ENCODE measurements around the gene PCK1.
"Not testable (repeated sequence)": the region's sequence is repeated elsewhere in the genome, so short reads cannot be mapped to it uniquely, and the experiment has no call there.

PCK1 gene

DNA sequence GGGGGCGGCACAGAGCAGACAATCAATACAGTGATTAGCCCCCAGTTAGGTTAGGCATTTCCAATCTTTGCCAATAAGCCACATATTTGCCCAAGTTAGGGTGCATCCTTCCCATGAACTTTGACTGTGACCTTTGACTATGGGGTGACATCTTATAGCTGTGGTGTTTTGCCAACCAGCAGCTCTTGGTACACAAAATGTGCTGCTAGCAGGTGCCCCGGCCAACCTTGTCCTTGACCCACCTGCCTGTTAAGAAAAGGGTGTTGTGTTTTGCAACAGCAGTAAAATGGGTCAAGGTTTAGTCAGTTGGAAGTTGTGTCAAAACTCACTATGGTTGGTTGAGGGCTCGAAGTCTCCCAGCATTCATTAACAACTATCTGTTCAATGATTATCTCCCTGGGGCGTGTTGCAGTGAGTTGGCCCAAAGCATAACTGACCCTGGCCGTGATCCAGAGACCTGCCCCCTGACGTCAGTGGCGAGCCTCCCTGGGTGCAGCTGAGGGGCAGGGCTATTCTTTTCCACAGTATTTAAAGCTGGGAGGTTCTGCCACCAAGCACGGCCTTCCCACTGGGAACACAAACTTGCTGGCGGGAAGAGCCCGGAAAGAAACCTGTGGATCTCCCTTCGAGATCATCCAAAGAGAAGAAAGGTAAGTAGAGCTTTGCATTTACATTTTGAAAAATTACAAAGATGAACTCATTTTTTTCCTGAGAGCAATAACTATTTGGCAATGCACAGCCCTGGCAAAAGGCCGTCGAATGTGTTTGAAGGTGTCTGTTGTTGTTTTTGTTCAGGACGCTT, at the start of gene PCK1:
PCK1 (plus strand) TSS at position 557 of the 802 bp plus-strand sequence. CDS start 302 bp downstream, outside the sequence.
- no peak for DNase-seq

DNA sequence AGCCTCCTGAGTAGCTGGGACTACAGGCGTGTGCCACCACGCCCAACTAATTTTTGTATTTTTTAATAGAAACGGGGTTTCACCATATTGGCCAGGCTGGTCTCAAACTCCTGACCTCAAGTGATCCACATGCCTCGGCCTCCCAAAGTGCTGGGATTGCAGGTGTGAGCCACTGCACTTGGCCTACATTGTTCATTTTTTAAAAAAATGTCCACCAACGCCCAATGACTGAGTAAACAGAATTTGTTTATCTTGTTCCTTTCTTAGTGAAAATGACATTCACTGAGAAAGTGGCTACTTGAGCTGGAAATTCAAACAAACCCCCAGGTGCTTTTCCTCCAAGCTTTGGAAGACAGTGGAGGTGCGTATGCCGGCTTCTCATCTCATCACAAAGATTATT, 49.2 kb upstream of the PCK1 start:
- DNase-seq, result not testable (repeated sequence)

GRCh38 chr20:57512432-57512831, 48.5 kb upstream of the PCK1 start:
- no peak for DNase-seq

DNA sequence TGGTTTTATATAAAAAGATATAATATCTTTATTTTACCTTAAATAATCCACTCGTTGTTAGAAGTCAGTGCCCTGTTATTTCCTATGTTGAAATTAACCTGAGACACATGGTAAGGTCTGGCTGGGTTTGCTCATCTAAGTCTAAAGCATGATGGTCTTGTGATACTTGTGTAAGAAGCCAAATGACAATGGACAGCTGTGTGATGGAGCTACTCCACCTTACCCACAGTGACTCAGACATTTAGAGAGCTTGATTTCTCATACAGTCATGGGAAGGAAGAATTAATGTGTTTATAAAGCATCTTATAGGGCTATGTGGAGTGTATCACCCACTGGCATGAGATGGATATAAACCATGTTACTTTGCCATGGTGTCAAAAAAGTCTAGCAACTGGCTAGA, 47.7 kb upstream of the PCK1 start:
- DNase-seq, result no peak

- no peak for DNase-seq
Observed at GRCh38 chr20:57514273-57514751, 46.6 kb upstream of the PCK1 start.

DNA sequence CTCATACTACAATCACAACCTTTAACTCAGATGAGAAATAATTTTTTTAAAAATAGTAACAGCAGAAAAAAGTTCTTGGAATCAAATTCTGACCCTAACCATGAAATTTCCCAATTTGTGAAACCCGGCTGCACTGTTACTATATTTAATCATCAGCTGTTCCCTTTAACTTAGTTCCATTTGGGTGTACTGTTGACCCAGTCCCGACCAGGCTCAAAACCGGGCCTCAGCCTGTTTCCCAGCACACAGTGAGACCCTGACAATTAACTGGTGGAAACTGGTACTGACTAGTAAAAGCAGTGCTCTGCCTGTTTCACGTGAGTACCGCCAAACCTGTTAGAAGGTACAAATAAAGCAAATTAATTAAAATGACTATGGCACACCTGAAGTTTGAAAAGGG, 43.0 kb upstream of the PCK1 start:
- no peak for DNase-seq

DNA sequence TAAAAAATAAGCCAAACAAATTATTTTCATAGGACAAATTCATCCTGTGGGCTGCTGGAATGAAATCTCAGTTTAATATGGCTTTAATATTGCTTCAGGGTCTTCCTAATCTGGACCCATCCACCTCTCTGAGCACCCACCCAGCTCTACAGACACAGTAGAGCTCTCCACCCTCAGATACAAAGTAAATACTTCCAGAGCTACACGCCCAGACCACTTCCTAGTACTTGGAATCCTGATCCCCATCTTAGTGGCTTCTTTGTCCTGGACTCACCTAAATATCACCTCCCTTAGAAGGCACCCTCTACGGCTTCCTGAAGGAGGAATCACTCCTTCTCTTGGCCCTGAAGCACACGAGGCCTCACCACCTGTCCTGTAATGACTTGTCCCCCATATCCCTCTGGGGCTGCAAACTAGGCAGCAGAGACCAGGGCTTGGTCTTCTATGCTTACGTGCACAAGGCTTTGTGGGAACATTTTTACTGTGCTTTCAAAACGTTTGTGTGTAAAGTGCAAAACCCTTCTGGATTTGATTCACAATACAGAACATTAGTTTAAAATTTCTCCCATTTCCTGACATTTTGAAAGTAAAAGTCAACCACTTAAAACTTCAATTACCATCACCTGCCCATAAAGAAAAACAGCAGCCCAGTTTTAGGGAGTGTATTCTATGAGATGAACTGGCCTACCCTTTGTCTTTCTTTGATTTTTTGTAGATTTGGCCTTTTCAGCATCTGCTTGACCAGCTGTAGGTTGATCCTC, 38.4 kb upstream of the PCK1 start:
- no peak for DNase-seq

DNA sequence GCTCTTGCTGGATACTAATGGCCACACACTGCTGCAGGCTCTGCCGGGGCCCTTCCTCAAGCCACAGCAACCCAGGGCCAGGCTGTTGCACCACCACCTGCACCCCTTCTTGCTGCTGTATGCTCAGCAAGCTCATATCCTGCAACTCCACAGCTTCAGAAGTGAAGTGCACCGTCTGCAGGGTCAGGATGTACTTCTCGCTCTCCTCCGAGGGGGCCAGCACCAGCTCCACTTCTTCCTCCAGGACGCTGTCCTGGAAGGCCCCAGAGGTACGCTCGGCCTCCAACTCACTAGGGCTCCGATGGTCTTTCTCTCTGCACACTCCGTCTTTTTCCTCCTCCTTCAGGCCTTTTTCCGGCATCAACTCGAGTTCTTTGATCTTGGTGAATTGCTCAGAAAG, 37.1 kb upstream of the PCK1 start:
- DNase-seq, result no peak

DNA sequence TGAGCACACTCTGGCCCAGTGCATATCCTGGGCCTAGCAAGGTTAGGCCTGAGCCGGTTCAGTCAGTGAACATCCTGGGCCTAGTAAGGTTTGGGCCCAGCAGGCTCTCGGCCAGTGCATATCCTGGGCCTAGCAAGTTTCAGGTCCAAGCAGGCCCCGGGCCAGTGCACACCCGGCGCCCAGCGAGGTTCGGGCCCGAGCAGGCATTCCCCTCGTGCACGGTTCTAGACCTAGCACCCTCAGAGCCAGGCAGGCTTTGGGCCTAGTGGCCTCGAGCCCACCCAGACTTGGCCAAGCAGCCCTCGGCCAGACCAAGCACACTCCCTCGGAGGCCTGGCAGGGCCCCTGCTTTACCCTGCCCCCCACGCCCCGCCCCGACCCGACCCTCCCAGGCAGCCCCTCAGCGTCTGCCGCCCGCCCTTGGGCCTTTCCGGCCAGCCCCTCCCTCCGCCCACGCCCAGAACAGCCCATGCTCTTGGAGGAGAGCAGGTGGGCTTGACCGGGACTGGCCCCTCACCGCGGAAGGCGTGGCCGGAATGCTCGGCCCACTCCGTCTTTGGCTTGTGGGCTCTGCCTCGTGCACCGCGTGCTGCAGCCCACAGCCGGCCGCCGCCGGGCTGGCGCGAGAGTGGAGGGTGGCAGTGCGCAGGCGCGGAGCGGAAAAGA, 36.3 kb upstream of the PCK1 start, which contains the start of gene CTCFL:
CTCFL (minus strand) TSS at position 630 of the 666 bp plus-strand sequence. CDS start 935 bp downstream, outside the sequence.
- DNase-seq, result no peak

- no peak for DNase-seq
Observed at GRCh38 chr20:57525328-57526086, 35.4 kb upstream of the PCK1 start.

DNA sequence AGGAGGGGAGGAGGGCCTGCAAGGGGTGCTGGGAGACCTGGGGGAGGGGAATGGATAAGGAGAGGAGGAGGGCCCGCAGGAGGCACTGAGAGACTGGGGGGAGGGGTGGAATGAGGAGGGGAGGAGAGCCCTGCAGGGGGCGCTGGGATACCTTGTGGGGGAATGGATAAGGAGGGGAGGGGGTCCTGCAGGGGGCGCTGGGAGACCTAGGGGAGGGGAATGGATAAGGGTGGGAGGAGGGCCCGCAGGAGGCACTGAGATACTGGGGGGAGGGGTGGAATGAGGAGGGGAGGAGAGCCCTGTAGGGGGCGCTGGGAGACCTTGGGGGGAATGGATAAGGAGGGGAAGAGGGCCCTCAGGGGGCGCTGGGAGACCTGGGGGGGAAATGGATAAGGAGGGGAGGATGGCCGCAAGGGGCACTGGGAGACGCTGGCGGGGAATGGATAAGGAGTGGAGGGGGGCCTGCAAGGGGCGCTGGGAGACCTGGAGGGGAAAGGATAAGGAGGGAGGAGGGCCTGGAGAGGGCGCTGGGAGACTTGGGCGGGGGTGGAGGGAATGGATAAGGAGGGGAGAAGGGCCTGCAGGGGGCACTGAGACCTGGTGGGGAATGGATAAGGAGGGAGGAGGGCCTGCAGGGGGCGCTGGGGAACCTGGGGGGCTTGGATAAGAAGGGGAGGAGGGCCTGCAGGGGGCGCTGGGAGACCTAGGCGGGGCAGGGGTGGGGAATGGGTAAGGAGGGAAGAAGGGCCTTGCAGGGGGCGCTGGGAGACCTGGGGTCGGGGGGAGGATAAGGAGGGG, 34.6 kb upstream of the PCK1 start:
- no peak for DNase-seq

GRCh38 chr20:57526885-57527460, 33.9 kb upstream of the PCK1 start:
- DNase-seq, result no peak

- DNase-seq, result no peak
Observed at GRCh38 chr20:57527728-57528127, 33.2 kb upstream of the PCK1 start.

- no peak for DNase-seq
Observed at GRCh38 chr20:57528148-57528547, 32.8 kb upstream of the PCK1 start.

- no peak for DNase-seq
Observed at GRCh38 chr20:57529160-57529585, 31.7 kb upstream of the PCK1 start.

DNA sequence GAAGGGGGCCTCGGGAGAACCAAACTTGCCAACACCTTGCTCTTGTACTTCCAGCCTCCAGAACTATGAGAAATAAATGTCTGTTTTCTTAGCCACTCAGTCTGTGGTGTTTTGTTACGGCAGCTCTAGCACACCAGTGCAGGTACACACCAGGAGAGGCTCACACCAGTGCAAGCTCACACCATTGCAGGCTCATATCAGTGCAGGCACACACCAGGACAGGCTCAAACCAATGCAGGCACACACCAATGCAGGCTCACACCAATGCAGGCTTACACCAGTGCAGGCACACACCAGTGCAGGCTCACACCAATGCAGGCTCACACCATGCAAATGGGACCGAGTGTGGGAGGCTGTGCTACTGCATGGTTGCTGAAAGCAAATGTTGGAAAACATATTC, 31.1 kb upstream of the PCK1 start:
- no peak for DNase-seq

DNA sequence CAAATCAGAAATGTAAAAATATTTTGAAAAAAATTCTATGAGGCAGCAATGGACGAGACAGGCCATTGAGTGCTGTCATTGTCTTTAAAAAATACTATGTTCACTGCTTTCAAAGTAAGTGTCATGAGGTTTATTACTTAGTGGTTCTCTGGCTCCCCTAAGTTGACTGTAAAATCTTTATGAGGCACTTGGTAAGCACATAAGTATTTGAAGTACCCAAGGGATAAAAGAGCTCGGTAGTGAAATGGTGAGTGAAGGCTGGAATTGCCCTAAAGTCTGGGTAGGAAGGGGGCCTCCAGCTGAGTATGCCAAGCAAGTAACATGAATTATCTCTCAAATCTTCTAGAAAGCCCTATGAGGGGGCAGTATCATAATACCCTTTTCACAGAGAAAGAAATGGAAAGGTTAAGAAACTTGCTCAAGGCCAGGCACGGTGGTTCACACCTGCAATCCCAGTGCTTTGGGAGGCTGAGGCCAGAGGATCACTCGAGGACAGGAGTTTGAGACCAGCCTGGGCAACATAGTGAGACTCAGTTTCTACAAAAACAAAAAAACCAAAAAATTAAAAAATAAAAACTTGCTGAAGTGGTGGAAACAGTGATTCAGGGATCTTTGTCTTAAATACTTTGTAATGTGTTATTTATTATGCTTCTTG, 30.5 kb upstream of the PCK1 start:
- no peak for DNase-seq

DNA sequence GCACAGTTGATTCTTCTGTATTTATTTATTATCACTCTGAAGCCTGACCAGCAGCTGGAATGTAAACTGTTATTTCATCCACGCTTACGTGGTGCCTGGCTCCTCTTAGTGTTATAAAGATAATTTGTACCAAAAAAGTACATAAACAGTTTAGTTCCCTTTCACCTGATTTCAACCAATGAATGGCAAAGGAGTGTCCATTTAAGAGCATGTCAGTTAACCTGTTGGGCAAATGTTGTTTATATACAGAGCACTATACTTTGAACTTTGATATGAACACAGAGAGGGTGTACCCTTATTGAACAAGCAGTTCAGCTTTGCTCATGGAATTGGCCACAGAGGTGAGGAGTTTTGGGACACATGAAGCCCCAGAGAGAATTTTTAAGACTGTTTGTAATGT, 28.8 kb upstream of the PCK1 start:
- DNase-seq, result no peak

DNA sequence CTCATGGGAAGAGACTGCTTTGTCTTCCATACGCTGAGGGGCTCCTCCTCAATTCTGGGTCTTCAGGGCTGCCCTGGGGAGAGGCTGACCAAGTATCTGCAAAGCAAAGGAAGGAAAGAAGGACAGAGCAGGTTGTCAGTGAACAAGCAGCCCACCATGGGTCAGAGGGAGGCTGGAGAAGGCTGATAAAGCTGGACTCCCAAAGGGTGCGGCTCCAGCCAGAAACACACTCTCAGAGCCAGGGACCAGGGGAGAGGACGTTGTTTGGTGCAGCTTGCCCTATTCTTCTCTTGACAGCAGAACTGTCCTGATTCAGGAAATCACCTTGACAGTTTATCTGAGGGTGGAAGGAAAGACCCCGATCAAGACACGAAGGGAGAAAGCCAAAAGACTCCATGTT, 25.6 kb upstream of the PCK1 start:
- DNase-seq, result no peak

DNA sequence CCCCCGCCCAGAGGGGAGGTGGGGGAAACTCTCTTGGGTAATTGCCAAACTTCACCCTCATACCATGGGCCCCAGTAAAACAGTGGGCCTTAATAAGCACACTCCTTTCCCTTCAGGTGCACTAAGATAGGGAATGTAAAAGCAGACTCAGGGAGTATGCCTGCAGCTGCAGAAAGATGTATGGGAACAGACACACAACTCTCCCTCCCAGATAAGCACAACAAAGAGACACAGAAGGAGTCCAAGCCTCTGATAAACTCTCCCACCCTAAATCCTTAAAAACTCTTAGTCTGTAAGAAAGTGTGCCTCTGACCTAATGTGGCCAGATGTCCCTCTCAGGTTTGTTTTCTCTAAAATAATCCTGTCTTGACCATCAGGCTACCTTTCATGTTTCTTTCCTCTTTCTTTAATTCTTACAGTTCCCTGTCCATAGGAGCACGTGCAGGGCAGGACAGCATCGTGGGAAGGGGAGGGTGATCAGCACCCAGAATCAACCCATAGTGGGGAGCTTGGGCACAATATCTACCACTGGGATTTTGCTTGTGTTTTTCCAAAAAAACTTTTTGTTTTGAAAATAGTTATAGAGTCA, 24.7 kb upstream of the PCK1 start:
- no peak for DNase-seq
